Colon (tissue), 2 donors: ENCODE data around the gene CSF3R.

Experiments
- FAIRE-seq: peaks from 2 replicates; lab custom pipeline; 2012; peaks lifted over from hg19 to GRCh38; lab: Jason Lieb, UNC
- donor health status: control.
- donor health status: control.

CSF3R gene

DNA sequence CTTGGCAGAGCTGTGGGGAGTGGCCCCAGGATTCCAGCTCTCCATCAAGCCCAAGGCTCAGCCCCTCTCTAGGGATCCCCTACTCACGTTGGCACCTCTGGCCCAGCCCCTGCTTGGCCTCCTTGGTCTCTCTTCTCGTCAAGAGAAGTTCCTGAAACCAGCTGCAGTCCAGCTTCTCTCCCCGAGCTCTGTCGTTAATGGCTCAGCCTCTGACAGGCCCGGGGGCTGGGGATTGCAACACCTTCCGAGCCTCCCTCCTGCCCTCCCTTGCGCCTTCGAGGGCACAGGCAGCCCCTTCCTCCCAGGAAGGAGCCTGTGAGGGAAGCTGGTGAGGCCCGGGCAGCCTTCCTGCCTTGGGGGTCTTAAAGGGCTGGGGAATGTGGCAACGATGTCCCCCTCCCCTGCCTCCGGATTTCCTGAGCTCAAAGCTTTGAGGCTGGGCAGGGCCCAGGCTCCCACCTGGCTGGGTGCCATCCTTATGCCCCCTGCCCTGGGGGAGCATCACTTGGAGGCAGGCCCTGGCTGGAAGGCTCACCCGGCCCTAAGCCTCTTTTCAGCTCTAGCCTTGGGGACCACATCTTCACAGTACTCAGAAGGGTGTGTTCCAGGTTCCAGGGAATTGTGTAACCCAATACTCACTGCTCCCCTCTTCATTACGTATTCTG, at the start of gene CSF3R:
TSS of gene CSF3R (minus strand) at position 190 of the 665 bp plus-strand sequence. CDS start 3,417 bp downstream, outside the sequence.
- FAIRE-seq: no peak

DNA sequence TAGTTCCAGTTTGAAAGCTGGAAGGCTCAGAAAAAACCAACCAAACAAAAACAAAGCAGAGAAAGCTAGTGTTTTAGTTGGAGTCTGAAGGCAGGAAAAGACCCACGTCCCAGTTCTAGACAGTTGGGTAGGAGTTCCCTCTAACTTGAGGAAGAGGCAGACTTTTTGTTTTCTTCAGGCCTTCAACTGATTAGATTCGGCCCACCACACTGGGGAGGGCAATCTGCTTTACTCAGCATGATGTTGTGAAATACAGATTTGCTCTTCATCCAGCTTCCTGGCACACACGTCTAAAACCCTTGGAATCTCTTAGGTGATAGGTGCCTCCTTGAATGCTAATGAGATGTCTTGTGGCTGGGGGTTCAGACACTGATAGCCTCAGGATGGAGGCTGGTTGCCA, 49.1 kb upstream of the CSF3R start:
- no peak for FAIRE-seq

DNA sequence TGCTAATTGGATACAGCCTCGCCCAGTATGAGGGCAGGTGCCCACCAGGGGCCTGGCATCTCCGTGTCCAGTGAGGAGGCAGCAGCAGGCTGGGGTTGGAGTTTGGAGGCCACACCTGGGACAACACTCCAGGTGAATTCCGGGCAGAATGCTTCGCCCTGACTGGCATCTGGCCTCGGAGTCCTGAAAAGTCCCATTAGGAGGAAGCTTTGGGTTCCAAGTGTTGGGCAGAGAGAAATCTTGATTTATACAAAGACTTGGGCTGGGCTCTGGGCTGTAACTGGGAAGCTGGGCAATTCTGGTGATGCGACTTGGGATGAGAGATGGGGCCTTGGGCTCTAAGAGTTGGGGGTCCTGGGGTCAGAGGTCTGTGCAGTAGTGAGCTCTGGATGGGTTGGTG, 48.1 kb upstream of the CSF3R start:
- FAIRE-seq: no peak

DNA sequence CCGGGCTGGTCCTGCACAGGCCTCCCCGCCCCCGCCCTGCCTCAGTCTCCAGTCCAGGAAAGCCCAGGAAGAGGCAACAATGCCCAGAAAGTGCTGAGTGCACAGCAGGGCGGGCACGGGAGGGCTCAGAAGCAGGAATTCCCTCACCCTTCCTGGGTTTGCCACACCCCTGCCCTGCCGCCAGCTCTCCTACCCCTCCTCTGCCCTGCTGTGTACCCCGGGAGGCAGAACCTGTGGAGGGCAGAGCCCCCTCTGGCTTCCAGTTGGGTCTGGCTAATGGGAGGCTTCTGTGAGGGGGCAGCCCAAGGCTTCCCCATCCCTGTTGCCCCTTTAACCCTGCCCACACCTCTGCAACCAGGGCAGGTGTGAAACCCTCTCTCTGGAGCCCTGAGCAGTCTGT, 47.5 kb upstream of the CSF3R start:
- FAIRE-seq: no peak

DNA sequence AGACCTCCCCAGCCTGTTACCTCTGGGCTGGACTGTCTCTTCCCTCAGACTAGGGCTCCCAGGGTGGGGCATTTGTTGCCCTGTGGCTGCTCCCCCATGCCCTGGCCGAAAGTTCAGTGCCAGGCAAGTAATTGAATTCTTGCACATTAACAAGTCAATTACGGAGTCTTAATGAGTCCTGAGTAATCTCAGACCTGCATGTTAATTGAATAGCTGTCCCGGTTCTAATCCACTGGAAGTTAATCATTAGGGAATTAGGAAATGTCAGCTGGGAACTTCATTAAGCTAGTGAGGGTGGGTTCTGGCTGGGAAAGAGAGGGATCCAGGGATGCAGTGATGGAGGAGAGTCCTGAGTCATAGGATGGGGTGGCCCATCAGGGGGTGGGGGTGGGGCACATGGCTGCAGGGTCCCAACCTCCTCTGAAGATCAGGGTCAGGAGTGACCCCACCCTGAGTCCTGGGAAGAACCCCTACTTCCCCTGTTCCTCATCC, 47.1 kb upstream of the CSF3R start:
- FAIRE-seq: no peak

DNA sequence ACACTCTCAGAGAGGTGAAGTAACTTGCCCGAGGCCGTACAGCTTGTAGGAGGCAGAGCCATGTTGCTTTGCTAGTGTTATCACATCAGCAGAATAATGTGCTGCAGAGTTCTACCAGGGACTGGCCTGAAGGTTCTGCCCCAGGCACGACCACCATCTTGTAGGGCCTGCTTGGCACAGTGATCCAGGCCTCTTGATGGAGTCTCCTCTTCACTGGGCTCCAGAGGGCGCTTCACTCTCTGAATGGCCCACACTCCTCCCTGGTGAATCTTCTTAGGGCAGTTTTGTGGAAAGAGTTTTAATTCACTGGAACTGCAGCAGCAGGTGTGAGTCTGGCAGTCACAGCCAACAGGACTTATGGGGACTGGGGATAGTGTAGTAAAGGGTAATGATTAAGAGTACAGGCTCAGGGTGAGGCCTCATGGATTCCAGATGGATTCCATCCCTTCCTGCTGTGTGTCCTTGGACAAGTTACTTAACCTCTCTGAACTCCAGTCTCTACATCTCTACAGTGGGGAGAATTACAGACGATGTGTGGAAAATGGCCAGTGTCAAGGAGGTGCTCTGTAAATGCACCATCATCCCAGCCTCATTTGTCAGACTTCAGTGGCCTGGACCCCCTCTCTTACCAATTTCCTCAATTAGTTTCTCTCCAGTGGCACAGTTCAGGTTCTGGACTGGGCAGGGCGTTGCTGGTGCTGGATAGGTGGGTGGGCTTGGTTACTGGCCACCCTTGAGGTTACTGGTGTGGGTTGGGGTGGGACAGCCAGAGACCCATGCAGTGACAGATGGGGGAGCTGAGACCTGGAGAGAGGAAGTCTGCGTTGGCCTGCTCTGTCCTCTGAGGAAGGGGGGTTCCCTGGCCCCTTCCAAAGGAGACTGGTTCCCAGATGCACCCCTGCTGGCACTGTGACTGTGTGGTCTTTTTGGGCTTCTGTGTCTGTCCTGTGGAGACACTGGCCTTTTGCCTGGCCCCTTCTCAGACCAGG, 45.9 kb upstream of the CSF3R start:
- FAIRE-seq: no peak

DNA sequence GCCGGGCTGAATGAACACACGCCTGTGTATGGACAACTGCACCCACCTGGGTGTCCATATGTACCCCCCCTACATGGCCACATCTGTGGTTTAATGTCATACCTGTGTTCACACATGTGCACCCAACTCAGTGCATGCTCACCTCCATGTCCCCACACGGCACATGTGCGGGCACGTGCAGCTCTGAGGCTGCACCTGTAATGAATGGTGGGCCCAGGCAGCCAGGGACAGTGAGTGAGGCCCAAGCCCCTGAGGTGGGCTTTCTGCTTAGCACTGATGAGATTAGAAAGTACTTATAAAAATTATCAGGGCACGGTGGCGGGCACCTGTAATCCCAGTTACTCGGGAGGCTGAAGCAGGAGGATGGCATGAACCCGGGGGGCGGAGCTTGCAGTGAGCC, 42.5 kb upstream of the CSF3R start:
- FAIRE-seq: no peak

DNA sequence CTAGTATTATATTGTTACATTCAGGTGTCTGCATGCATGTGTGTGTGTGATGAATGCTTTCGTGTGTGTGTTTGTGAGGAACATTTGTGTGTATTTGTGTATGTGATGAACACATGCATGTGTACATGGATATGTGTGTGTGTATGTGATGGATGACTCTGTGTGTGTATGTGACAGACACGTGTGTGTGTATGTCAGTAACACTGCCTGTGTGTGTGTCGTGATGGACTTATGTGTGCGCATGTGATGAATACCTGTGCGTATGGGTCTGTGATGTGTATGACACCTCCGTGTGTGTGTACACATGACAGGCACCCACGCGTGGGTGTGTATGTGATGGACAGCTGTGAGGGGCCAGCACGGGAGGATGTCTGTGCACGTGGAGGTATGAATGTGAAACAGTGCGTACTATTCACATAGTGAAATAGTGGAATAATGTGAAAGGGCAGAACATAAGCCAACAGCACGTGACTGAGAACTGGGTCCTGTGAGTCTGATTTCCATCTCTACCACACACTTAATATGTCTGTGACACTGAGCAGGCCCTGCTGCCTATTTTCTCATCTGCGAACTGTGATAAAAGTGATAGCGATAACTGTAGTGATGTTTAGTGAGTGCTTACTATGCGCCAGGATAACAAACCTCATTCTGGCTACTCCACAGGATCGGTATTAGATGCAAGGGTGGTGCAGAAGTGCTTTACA, 41.8 kb upstream of the CSF3R start:
- FAIRE-seq: no peak

DNA sequence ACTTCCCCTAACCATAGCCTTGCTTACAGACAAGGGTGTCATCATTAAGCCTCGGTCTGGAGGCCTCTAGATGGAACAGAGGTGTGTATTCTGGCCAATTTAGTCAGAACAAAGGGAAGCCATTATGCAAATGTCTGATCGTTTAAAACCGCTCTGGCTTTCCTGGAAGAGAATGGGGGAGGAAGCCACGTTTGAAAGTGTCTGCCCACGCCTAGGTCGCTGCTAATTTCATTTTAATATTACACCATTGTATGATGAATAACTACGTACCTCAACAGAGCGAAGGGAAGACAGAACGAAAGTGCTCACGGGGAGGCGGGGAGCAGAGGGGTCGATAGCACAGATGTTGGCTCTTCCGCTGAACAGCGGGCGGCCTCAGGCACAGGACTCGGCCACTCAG, 41.1 kb upstream of the CSF3R start:
- FAIRE-seq: no peak

DNA sequence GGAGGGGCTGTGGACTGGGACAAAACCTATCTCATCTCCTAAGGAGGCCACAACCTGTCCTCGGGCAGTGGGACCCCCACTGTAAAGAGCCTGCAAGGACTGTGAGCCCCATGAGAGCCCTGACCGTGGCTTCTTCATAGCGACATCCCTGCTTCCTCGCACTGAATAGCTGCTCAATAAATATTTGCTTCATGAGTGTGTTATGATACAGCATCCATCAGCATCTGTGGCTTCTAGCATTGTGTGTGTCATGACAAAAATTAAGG, 40.5 kb upstream of the CSF3R start:
- no peak for FAIRE-seq

DNA sequence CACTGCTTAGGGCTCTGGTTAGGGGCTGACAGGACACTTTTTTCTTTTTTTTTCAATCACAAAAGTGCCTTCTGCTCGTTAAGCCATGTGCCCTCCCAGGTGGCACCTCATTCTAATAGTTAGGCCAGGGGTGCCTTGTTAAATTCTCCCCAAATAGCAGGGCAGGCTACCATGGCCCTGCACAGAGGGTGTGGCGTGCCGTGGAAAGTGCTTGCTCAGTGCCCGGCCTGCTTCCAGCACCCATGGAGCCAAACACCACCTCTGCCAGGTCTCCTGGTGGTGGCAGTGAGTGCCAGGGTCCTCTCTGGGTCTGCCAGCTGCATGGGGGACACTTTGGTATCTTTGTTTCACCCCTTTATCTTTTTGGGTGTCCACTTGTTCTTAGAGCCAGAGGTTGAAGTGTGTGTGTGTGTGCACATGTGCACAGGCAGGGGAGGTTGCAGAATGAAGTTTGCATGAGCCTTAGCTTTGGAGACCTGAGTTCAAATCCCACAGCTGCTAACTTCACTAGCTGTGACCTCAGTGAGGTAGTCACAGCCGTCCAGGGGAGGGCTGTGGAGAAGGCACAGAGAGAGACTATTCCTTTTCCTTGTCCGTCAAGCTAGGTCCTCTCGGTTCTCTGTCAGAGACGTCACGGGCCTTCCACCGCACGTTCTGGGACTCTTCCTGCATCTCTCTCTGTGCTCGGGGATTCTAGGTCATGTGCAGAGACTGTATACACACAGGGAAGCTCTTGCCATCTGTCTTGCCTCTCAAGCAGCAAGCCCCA, 39.9 kb upstream of the CSF3R start:
- FAIRE-seq: no peak

DNA sequence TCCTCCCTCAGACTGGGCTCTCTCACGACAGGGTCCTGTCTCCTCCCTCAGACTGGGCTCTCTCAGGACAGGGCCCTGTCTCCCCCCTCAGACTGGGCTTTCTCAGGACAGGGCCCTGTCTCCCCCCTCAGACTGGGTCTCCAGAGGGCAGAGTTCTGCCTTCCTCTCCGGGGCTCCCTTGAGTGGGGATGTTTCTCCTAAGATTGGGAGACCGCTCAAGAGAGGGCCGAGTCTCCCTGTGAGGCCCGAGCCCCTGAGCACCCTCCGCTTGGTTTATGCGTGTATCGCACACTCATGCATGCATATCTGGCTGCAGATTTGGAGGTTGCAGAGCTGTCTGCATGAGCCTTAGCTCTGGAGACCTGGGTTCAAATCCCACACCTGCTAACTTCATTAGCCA, 39.3 kb upstream of the CSF3R start:
- no peak for FAIRE-seq

DNA sequence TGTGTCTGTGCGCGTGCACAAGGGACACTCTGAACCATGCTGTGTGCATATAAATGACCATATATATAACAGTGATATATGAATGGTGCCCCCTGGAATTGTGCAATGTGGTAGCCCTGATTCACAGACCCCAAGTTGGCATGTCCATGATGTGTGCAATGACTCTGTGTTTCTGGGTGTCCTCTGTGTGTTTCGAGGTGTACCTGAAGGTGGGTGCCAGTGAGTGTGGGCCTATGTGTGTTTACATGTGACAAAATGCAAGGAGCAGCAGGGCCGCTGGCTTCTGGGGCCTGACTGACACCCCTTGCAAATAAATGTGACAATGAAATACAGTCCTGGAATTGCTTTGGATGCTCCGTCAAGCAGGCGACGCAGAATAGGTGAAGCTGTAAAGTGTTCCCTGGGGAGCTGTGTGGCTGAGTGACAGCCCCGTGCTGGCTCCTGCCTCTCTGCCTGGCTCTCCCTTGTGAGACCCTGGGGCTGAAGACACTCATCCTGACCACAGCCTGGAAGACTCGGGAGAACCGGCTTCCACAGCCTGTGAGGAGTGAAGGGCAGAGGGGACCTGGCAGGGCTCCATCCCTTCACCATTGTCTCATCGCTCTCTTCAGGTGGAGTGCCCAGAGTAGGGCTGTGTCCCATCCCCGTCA, 38.2 kb upstream of the CSF3R start:
- no peak for FAIRE-seq

DNA sequence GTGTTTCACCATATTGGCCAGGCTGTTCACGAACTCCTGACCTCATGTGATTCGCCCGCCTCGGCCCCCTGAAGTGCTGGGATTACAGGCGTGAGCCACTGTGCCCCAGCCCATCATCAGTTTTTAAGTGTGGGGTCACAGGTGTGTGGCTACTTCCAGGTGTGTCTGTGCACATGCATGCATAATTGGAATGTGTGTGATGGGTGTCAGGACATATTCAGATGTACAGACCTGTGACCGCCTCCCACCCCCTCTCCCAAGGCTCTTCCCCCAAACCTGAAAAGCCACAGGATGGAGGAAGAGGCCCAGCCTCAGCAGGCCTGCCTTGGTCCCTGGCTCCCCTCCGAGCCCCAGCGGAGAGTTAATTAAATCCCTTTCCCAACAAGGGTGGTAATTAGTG, 37.3 kb upstream of the CSF3R start:
- no peak for FAIRE-seq

DNA sequence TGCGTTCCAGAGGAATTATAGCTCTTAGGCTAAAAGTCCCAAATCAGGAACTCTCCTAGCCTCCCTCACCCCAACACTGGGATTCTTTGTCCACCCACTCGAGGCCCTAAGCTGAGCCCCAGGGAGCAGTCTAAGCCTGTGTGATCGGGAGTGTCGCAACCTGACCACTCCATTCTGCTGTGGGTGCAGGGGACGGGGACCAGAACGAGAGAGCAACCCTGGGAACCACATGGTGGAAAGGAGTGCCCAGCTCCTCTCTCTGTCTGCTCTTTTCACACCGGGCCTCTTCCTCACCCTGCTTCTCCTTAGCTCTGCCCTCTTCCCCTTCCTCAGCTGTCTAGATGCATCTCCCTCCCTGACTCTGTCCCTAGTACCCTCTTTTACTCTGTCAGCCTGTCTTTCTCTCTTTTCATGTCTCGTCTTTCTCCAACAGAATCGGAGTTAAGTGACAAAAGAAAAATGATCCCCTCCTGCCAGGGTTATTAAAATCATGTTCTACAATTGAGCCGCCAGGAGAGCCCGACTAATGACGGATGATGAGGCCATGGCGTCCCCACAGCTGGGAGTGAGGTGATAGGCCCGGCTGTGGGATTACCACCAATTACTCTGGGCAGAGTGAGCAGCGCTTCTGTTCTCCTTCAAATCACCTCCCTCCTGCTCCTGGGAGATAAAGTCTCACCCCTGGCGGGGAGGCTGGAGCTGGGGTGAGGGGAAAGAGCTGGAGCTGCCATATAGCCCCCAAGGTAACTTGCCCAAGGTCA, 34.5 kb upstream of the CSF3R start:
- no peak for FAIRE-seq

DNA sequence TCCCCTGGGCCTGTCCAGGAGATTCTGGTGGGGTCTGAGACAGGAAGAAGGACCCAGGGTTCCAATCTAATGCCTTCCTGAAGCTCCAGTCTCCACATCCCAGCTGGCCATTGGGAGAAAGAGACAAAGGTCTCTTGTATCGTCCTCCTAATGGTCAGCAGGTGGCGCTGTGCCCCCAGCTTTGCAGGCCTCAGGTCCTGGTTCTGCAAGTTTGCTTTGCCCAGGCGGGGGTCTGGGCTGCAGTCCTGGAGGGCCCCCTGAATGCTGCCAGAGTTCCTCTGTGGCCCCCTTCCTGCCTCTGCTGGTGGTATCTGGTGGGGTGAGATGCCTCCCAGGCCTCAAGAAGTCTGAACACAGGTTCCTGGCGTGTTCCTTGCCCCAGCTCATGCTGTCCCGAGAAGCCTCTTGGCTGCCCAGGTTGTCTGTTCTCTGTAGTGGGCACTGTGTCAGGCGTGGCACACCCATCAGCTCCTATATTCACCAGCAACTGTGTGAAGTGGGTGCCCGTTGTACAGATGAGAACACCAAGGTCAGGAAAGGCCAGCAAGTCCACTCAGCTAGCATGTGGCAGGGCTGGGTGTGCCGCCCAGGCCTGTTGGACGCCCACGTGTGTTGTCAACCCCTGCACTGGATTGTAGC, 33.8 kb upstream of the CSF3R start:
- no peak for FAIRE-seq

DNA sequence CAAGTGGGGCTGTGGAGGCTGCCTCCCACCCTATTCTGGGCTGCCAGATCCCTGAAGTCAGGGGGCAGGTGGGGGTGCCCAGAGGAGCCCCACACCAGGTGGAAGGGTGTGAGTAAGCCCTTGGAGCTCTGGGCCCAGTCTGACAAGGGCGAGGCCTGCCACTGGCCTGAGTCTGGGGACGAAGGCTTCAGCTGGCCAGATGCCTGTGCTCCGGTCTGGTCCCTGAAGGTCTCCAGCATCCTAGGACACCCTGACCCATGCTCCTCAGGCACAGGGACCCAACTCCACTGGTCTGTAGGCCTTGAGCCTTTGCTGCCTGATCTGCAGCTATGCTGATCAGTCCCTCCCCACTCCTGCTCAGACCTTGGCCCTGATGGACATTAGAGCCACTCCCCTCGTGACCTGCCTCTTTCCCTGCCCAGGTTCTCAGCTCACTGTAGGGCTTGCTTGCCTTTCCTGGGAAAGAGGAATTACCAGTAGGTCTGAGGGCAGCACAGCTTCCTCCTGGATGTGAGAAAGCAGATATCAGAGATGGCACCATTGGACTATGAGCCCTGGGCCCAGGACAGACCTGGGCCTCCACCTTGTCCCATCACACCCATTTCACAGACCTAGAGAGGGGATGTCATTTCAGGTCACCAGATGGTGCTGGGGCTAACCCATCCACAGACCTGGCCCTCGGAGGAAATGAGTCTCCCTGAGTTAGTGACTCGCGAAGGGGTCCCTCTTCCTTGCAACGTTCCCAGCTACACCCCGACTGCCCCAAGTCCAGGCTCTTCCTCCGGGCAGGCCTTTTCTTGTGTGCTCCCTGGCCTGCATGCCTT, 32.8 kb upstream of the CSF3R start:
- FAIRE-seq: no peak

DNA sequence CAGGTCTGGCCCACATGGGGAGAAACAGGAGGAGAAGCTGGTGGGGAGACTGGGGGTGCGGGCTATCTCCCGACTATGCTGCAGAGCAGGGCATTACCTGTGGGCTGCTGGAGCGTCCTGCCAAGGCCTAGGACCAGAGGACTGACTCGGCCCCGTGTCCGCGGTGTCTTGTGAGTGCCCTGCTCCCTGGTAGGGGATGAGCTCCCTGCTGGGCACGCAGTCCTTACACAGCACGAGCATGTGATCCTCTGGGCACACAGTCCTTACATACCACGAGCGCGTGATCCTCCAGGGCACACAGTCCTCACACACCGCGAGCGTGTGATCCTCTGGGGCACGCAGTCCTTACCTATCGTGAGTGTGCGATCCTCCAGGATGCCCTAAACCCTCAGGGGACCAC, 31.8 kb upstream of the CSF3R start:
- no peak for FAIRE-seq

DNA sequence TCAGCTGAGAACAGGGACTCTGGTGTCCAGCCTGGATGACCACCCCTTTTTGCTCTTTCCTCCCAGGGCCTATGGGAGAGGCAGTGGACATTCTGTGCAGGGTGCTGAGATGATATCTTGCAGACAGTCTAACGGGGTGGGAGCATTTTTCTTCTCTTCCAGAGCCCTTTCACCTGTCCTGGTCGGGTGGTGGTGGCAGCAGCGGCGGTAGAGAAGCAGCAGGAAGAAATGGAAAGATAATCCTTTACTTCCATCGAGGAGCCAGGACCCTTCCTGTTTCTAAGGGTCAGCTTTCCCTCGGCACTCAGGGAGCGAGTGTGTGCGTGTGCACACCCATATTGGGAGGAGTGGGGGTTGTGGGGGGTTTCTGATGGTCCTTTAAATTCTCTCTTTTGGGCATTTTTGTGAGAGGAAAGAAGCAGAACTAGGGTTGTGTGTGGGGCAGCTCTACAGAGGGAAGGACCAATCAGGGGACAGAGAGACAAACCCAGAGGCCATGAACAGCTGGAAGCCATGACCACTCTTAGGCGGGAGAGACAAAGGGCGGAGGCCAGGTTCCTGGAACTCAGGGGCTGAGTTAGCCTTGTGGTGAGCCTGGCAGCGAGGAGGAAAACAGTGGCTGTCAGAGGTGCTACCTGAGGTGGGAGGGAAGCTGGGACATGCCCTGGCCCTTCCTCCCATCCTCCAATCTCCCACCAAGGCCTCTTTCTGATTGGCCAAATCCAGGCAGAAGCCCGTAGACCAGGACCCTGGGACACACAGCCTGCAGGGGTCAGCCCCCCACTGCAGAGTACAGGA, 31.2 kb upstream of the CSF3R start:
- FAIRE-seq: no peak
